Stimulated activated CD8-positive, alpha-beta memory T cell treated with anti-CD3 and anti-CD28 coated beads, Interleukin-7, amount 100 ng/mL, for 24 hours (primary cell): Measurements from ENCODE around the gene JAKMIP2.
"Not testable (repeated sequence)": the region's sequence is repeated elsewhere in the genome, so short reads cannot be mapped to it uniquely, and the experiment has no call there.

Experiments
- DNase-seq: peaks from one replicate; pipeline ENCODE4 v3.0.0-alpha.2; 2020; ENCODE audit warnings: low read depth

The JAKMIP2 gene

GRCh38 chr5:147555176-147555575, 227.4 kb downstream of the JAKMIP2 start:
- no peak for DNase-seq

- DNase-seq = no peak
Observed at GRCh38 chr5:147554261-147554817, 228.2 kb downstream of the JAKMIP2 start.

- DNase-seq = not testable (repeated sequence)
Observed at GRCh38 chr5:147553817-147554216, 228.7 kb downstream of the JAKMIP2 start.

DNA sequence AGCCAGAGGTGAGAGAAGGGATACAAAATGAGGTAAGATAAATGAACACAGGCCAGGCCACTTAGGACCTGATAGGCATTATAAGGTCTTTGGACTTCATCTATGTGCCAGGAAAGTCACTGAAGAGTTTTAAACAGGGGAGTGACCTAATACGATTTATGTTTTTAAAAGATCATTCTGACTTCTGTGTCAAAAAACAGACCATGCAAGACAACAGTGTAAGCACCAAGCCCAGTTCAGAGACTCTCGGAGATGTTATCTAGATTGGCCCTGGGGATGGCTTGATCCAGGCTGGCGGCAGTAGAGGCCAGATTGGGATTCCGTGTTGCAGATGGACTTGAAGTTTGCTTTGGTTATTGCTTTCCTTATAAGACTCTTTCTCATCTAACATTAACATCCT, 229.6 kb downstream of the JAKMIP2 start:
- DNase-seq = no peak

DNA sequence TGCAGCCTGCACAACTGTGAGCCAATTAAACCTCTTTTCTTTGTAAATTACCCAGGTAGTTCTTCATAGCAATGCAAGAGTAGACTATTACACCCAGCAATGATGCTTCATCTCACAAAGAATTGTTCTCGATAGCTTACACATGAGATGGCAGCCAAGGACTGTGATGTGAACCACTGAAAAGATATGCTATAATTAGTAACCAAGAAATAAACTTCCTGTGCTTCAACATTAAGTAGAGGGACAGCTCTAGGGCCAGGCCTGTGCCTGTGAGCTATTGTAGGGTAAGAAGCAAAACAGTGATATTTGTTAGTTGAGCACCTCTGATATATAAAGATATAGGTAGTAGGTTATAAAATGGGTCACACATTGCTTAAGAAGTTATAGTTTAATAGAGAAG, 230.9 kb downstream of the JAKMIP2 start:
- no peak for DNase-seq

- DNase-seq = no peak
Observed at GRCh38 chr5:147547730-147548129, 234.8 kb downstream of the JAKMIP2 start.

DNA sequence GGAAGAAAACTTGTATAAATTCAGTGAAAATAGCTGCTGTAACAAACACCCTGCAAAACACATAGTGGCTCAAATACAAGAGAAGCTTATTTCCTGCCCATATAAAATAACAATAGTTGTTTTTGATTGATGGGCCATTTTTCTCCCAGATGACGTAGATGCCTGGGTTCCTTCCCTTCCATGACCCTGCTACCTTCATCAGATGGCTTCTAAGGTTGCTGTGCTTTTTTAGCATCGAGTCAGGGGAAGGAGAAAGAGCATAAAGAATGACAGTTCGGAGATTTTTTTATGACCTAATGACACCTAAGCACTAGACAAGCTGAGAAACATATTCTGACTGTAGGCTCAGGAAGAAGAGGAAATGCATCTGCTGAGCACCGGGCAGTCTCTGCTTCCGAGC, 238.0 kb downstream of the JAKMIP2 start:
- DNase-seq = no peak

DNA sequence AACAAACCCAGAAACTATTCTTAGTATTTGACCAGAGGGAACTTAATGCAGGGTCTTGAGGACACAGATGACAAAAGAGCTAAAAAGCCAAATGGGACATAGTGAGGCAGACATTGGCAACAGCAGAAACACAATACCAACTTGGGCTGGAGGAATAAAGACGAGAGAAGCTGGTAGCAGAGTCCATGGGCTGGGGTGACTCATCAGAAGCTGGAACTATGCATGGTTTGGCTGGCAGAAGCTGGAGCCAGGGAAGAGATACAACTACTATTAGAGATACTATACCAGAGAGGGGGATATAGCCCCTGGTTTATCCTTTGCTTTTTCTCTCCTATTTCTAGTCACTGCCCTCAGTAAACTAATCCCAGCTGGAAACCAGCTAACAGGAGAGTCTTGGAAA, 243.5 kb downstream of the JAKMIP2 start:
- no peak for DNase-seq

- no peak for DNase-seq
Observed at GRCh38 chr5:147538236-147538635, 244.3 kb downstream of the JAKMIP2 start.
